ENCODE results near the gene C1QC.

The C1QC gene

GRCh38 chr1:22643381-22643780 is at the start of gene C1QC:
TSS of gene C1QC (plus strand) at chr1:22643633. CDS start at chr1:22644024, 391 bp downstream.
- no peak within 1 kb of the TSS for H3K9ac ChIP-seq (ENCODE audit: low read length)
- no peaks in the 10 kb centered on the region for H3K36me3 ChIP-seq (ENCODE audit: control insufficient read depth, insufficient read depth, low read length)
- H3K4me1 ChIP-seq (ENCODE audit: control insufficient read depth, insufficient read depth, low read length) = no peaks in the 10 kb centered on the region
- no peaks in the 10 kb centered on the region for H3K9me3 ChIP-seq (ENCODE audit: control insufficient read depth, low read length)
- peaks cover 14% of the 10 kb centered on the region for H3K27me3 ChIP-seq (ENCODE audit: control insufficient read depth, insufficient read depth, low read length)
- no peak within 1 kb of the TSS for H3K4me3 ChIP-seq (ENCODE audit: low read length)

GRCh38 chr1:22594396-22594795 is 49.0 kb upstream of the C1QC start:
- no peaks in the 10 kb centered on the region for H3K36me3 ChIP-seq (ENCODE audit: control insufficient read depth, insufficient read depth, low read length)
- no peaks in the 10 kb centered on the region for H3K4me1 ChIP-seq (ENCODE audit: control insufficient read depth, insufficient read depth, low read length)
- no peak overlapping the region for H3K9ac ChIP-seq (ENCODE audit: low read length)
- peaks cover 29% of the 10 kb centered on the region for H3K27me3 ChIP-seq (ENCODE audit: control insufficient read depth, insufficient read depth, low read length)
- no peaks in the 10 kb centered on the region for H3K9me3 ChIP-seq (ENCODE audit: control insufficient read depth, low read length)
- H3K4me3 ChIP-seq (ENCODE audit: low read length) = no peak overlapping the region

- peaks cover 29% of the 10 kb centered on the region for H3K27me3 ChIP-seq (ENCODE audit: control insufficient read depth, insufficient read depth, low read length)
- no peaks in the 10 kb centered on the region for H3K4me1 ChIP-seq (ENCODE audit: control insufficient read depth, insufficient read depth, low read length)
- H3K36me3 ChIP-seq (ENCODE audit: control insufficient read depth, insufficient read depth, low read length) = no peaks in the 10 kb centered on the region
- no peak overlapping the region for H3K4me3 ChIP-seq (ENCODE audit: low read length)
- no peaks in the 10 kb centered on the region for H3K9me3 ChIP-seq (ENCODE audit: control insufficient read depth, low read length)
- H3K9ac ChIP-seq (ENCODE audit: low read length) = no peak overlapping the region
Observed at GRCh38 chr1:22595108-22595507, 48.3 kb upstream of the C1QC start.

GRCh38 chr1:22597301-22597965 is 46.0 kb upstream of the C1QC start:
- H3K4me1 ChIP-seq (ENCODE audit: control insufficient read depth, insufficient read depth, low read length) = no peaks in the 10 kb centered on the region
- no peaks in the 10 kb centered on the region for H3K36me3 ChIP-seq (ENCODE audit: control insufficient read depth, insufficient read depth, low read length)
- no peak overlapping the region for H3K4me3 ChIP-seq (ENCODE audit: low read length)
- H3K27me3 ChIP-seq (ENCODE audit: control insufficient read depth, insufficient read depth, low read length) = peaks cover 31% of the 10 kb centered on the region
- H3K9me3 ChIP-seq (ENCODE audit: control insufficient read depth, low read length) = no peaks in the 10 kb centered on the region
- no peak overlapping the region for H3K9ac ChIP-seq (ENCODE audit: low read length)

GRCh38 chr1:22597996-22598395 is 45.4 kb upstream of the C1QC start:
- Histone ChIP-seq H3K36me3 (ENCODE audit: control insufficient read depth, insufficient read depth, low read length) (no peaks in the 10 kb centered on the region), H3K27me3 (ENCODE audit: control insufficient read depth, insufficient read depth, low read length) (peaks cover 31% of the 10 kb centered on the region), H3K9ac (ENCODE audit: low read length) (no peak overlapping the region), H3K4me3 (ENCODE audit: low read length) (no peak overlapping the region), H3K9me3 (ENCODE audit: control insufficient read depth, low read length) (no peaks in the 10 kb centered on the region), H3K4me1 (ENCODE audit: control insufficient read depth, insufficient read depth, low read length) (no peaks in the 10 kb centered on the region)

GRCh38 chr1:22598736-22599135 is 44.7 kb upstream of the C1QC start:
- no peaks in the 10 kb centered on the region for H3K9me3 ChIP-seq (ENCODE audit: control insufficient read depth, low read length)
- H3K36me3 ChIP-seq (ENCODE audit: control insufficient read depth, insufficient read depth, low read length) = no peaks in the 10 kb centered on the region
- H3K4me3 ChIP-seq (ENCODE audit: low read length) = no peak overlapping the region
- no peaks in the 10 kb centered on the region for H3K4me1 ChIP-seq (ENCODE audit: control insufficient read depth, insufficient read depth, low read length)
- H3K27me3 ChIP-seq (ENCODE audit: control insufficient read depth, insufficient read depth, low read length) = peaks cover 27% of the 10 kb centered on the region
- no peak overlapping the region for H3K9ac ChIP-seq (ENCODE audit: low read length)

GRCh38 chr1:22600071-22600816 is 43.2 kb upstream of the C1QC start:
- Histone ChIP-seq H3K27me3 (ENCODE audit: control insufficient read depth, insufficient read depth, low read length) (peaks cover 20% of the 10 kb centered on the region), H3K36me3 (ENCODE audit: control insufficient read depth, insufficient read depth, low read length) (no peaks in the 10 kb centered on the region)

GRCh38 chr1:22600817-22601605 is 42.4 kb upstream of the C1QC start:
- Histone ChIP-seq H3K9ac (ENCODE audit: low read length) (no peak overlapping the region), H3K27me3 (ENCODE audit: control insufficient read depth, insufficient read depth, low read length) (peaks cover 18% of the 10 kb centered on the region), H3K4me3 (ENCODE audit: low read length) (no peak overlapping the region), H3K36me3 (ENCODE audit: control insufficient read depth, insufficient read depth, low read length) (no peaks in the 10 kb centered on the region), H3K4me1 (ENCODE audit: control insufficient read depth, insufficient read depth, low read length) (no peaks in the 10 kb centered on the region), H3K9me3 (ENCODE audit: control insufficient read depth, low read length) (no peaks in the 10 kb centered on the region)

More at GRCh38 chr1:22600071-22600816, 43.2 kb upstream of the C1QC start:
- Histone ChIP-seq H3K9ac (ENCODE audit: low read length) (no peak overlapping the region), H3K4me3 (ENCODE audit: low read length) (no peak overlapping the region), H3K4me1 (ENCODE audit: control insufficient read depth, insufficient read depth, low read length) (no peaks in the 10 kb centered on the region), H3K9me3 (ENCODE audit: control insufficient read depth, low read length) (no peaks in the 10 kb centered on the region)

- Histone ChIP-seq H3K27me3 (ENCODE audit: control insufficient read depth, insufficient read depth, low read length) (peaks cover 18% of the 10 kb centered on the region), H3K4me1 (ENCODE audit: control insufficient read depth, insufficient read depth, low read length) (no peaks in the 10 kb centered on the region), H3K36me3 (ENCODE audit: control insufficient read depth, insufficient read depth, low read length) (no peaks in the 10 kb centered on the region), H3K4me3 (ENCODE audit: low read length) (no peak overlapping the region), H3K9ac (ENCODE audit: low read length) (no peak overlapping the region), H3K9me3 (ENCODE audit: control insufficient read depth, low read length) (no peaks in the 10 kb centered on the region)
Observed at GRCh38 chr1:22601610-22602009, 41.8 kb upstream of the C1QC start.

GRCh38 chr1:22602060-22602740 is 41.2 kb upstream of the C1QC start:
- H3K4me1 ChIP-seq (ENCODE audit: control insufficient read depth, insufficient read depth, low read length) = no peaks in the 10 kb centered on the region
- peaks cover 18% of the 10 kb centered on the region for H3K27me3 ChIP-seq (ENCODE audit: control insufficient read depth, insufficient read depth, low read length)
- H3K9me3 ChIP-seq (ENCODE audit: control insufficient read depth, low read length) = no peaks in the 10 kb centered on the region
- H3K4me3 ChIP-seq (ENCODE audit: low read length) = no peak overlapping the region
- H3K36me3 ChIP-seq (ENCODE audit: control insufficient read depth, insufficient read depth, low read length) = no peaks in the 10 kb centered on the region
- no peak overlapping the region for H3K9ac ChIP-seq (ENCODE audit: low read length)

- no peaks in the 10 kb centered on the region for H3K9me3 ChIP-seq (ENCODE audit: control insufficient read depth, low read length)
Observed at GRCh38 chr1:22606161-22606560, 37.3 kb upstream of the C1QC start.

More at GRCh38 chr1:22606161-22606560, 37.3 kb upstream of the C1QC start:
- Histone ChIP-seq H3K9ac (ENCODE audit: low read length) (no peak overlapping the region), H3K4me1 (ENCODE audit: control insufficient read depth, insufficient read depth, low read length) (no peaks in the 10 kb centered on the region), H3K36me3 (ENCODE audit: control insufficient read depth, insufficient read depth, low read length) (no peaks in the 10 kb centered on the region), H3K27me3 (ENCODE audit: control insufficient read depth, insufficient read depth, low read length) (peaks cover 16% of the 10 kb centered on the region), H3K4me3 (ENCODE audit: low read length) (no peak overlapping the region)

Measured in mucosa of stomach (tissue), 1 donor.